NAMALWA (cell line): ENCODE results near the gene CHADL.
A peak's percentile ranks its signal among the peaks of the same experiment; 100 is the strongest.

Experiments
- DNase-seq: peaks from one replicate; pipeline ENCODE4 v3.0.0-alpha.2; 2015; ENCODE audit warnings: low spot score

The CHADL gene

DNA sequence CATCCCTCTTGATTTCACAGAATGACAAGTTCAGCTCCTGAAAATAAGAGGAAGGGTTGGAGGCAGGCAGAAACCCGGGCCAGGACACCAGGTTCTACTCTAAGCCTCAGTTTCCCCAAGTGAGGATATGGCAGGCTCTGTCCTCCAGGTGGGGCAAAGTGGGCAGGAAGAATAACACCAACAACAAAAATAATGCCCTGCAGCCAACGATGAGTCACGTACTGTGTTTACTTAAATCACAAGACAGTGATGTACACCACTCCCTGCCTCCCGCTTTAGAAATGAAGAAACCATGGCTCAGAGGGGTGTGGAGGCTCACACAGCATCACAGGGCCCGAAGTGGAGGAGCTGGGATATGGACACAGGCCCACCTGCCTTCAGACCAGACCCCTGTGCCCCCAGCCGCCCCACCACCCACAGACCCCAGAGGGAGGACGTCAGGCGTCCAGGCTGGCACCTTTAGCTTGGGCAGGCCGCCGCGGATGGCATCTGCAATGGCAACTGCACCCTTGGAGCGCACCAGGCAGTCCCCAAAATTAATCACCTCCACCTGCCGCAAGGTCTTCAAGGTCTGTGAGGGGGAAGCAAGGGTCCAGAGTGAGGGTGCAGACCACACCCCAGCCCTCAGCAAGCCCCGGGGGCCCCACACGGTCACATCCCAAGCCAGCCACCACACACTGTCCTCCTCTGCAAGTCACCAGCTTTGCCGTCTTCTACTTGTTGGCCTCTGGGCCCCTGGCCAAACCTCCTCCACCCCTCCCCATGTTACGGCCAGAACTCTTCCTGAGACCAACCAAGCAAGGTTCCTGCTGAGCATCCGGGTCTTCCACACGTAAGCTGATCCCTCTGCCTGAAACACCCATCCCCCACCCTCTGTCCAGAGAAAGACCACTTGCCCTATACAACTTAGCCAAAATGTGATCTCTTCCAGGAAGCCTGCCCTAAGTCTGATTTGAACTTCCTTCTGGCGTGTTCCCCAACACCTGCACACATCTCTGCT is 15.8 kb upstream of the CHADL start:
- DNase-seq = no peak

GRCh38 chr22:41254230-41254629 is 13.5 kb upstream of the CHADL start:
- no peak for DNase-seq

DNA sequence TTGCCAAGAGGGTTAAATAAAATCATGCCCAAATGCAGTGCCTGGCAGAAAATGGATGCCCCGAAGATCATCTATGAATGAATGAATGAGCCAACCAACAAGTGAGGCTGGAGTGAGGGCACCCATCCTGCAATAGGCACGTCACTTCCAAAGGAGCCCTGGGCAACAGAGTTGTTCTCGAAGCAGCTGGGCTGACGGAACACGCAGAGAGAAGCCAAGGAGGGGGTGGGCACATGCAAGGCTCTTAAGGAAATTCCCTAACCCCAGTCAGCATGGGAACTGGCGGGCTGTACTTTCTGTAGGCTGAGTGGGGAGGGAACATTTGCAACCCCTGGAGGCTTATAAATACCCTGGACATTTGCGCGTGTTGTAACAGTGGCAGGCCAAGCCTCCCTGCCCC is 11.6 kb upstream of the CHADL start:
- DNase-seq = no peak

DNA sequence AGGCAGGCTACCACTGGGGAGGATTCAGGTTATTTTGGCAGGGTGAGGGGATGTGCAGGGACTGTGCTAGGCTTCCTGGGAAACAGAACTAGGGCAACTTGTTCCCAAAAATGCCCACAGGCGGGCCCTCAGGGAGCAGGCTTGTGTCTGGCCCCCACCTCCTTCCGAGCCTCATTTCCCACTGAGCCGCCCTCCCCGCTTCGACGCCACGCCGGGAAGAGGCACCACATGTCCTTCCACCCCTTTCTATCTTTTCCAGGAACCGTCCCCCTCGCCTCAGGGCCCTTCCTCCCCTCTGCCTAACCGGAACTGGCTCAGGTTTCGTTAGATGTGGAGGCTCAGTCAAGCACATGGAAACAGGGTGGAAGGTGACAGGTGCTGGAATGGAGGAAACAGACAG is 9.4 kb upstream of the CHADL start:
- DNase-seq = no peak

GRCh38 chr22:41249442-41249841 is 8.7 kb upstream of the CHADL start:
- no peak for DNase-seq

- no peak for DNase-seq
These were observed 8.0 kb upstream of the CHADL start for GRCh38 chr22:41248758-41249157.

GRCh38 chr22:41248314-41248713 is 7.6 kb upstream of the CHADL start:
- no peak for DNase-seq

GRCh38 chr22:41247703-41248102 is 7.0 kb upstream of the CHADL start:
- no peak for DNase-seq

DNA sequence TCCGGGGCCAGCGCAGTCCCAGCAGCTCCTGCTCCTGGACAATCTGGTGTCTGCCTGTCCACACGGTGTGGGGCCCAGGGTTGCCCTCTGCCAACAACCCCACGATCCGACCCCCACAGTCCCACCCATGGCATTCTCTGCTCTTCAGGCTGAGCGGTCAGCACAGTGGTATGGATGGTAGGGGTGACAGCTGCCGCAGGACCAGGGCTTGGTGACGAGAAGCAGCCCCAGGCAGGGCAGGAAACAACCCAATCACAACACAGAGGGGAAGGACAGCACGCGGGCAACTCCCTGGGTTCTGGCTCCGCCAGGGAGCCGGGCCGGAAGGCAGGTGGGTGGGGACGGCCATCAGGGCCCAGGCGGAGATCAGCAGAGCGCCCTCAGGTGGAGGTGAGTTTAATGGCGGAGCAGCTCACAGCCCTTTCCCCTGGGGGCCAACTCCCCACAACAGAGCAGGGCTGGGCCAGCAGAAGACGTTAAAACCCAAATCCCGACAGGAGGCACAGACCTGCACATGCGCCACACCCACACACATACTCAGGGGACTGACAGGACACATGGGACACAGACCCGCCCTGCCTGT is 5.3 kb upstream of the CHADL start:
- DNase-seq = no peak

- no peak for DNase-seq
These were observed 2.6 kb upstream of the CHADL start for GRCh38 chr22:41243361-41243760.

- DNase-seq = no peak
These were observed 1.8 kb upstream of the CHADL start for GRCh38 chr22:41242396-41243117.

- no peak for DNase-seq
These were observed 474 bp upstream of the CHADL start for GRCh38 chr22:41241133-41241676.

DNA sequence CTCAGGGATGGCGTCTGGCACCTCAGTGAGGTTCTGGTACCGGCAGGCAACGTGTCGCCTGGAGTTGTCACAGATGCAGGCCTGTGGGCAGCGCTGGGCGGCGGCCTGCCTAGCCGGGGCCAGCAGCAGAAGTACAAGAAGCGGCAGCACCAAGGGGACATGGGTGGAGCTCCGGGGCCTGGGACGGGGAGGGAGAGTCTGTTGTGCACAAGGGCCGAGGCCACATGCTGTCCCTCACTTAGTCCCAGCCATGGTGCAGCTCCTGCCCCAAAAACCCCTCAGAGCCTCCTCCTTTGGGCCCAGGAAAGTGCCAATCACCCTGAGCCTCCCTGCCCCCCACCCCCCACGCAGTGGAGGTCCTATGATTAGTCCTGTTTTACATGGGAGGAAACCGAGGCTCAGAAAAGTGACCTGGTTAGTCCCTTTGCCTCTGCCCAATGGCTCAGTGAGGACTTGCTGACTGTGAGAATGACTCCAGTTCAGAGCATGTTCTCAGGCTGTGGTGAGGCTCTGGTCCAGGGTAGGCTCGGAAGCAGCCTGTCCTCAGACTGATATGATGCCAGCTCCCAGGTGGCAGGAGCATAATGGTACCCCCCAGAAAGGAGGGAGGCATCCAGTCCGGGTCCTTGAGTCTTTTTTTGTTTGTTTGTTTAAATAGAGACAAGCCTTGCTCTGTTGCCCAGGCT is 1.1 kb downstream of the CHADL start:
- no peak for DNase-seq

GRCh38 chr22:41238570-41239442 is 1.9 kb downstream of the CHADL start:
- DNase-seq = no peak

GRCh38 chr22:41237707-41238569 is 2.8 kb downstream of the CHADL start:
- peak; percentile 64 for DNase-seq

DNA sequence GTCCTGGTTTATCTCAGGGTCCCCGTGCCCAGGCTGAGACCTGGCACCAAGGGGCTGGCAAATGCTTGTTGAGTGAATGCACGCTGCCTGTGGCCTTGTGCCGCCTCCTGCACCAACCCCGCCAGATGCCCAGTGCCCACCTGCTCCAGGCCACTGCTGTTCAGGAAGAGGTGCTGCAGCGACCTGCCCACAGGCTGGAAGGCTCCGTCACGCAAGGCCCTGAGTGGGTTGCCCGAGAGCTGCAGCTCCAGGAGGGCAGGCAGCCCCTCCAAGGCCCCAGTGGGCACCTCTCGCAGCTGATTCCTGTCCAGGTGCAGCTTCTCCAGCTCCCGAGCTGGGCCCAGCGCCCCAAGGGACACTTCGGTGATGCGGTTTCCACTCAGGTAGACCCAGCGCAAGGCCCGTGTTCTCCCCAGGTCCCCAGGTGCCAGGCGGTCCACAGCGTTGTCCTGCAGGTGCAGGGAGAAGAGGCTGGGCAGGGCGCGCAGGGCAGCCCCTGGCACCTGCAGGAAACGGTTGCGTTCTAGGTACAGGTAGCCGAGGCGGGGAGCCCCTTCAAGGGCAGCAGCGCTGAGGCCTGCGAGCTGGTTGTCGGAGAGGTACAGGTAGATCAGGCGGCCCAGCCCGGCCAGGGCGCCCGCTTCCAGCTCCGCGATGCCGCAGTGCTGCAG is 3.6 kb downstream of the CHADL start:
- DNase-seq = no peak

DNA sequence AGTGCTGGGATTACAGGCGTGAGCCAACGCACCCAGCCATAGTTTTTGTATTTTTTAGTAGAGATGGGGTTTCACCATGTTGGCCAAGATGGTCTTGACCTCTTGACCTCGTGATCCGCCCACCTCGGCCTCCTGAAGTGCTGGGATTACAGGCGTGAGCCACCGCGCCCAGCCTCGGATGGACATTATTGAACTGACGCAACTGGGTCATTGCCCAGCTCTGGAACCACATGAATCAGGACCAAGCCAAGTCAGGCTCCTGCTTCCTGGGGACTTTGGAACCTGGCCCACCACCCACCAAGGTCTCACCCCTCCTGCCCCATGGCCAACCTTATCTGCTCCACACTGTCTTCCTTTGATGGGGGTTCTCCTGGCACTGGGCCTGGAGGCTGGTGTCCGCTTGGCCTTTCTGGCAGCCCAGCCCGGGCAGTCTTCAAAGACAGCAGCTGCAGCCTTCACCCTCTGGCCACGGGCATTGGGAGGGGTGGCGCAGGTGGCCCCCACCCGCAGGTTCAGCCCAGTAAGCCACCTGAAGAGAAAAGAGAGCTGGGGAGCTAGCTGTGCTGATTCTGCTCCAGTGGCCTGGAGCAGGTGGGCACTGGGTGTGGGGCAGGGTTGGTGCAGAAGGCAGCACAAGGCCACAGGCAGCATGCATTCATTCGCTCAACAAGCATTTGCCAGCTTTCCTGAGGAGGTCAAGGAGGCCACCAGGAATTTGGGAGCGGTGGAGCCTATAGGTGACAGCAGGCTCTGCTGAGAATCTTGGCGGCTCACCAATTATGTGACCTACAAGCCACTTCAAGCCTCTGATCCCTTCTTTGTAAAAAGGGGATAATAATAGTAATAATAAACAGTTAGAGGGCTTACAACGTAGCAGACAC is 5.7 kb downstream of the CHADL start:
- no peak for DNase-seq

DNA sequence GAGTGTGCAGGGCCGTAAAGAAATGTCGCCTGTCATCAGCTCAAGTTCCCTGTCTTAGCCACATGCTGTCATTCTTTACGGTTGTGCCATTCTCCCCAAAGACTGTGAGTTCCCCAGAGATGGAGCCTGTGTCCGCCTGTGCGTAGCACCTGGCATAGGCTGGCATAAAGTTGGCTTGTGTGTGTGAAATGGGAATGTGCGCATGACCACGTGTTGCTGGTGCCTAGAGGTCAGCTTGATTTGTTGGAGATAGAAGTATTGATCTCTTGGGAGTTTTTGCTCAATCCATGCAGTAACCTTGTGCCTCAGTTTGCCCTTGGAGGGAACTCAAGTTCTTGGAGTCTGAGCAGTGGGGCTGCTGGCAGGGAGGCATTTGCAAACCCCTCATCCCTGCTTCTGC is 9.4 kb downstream of the CHADL start:
- DNase-seq = no peak
